T follicular helper cell (primary cell): ENCODE results near the gene KRTCAP3.

Source experiments
- DNase-seq: peaks from one replicate; pipeline ENCODE4 v3.0.0-alpha.2; 2020; ENCODE audit warnings: low read depth

Gene KRTCAP3

GRCh38 chr2:27441226-27441926, 805 bp upstream of the KRTCAP3 start:
- DNase-seq: no peak

GRCh38 chr2:27442920-27443282, 720 bp downstream of the KRTCAP3 start:
- DNase-seq: no peak

GRCh38 chr2:27445155-27445554, 3.0 kb downstream of the KRTCAP3 start:
- DNase-seq: no peak

GRCh38 chr2:27445615-27446014, 3.4 kb downstream of the KRTCAP3 start:
- DNase-seq: no peak

DNA sequence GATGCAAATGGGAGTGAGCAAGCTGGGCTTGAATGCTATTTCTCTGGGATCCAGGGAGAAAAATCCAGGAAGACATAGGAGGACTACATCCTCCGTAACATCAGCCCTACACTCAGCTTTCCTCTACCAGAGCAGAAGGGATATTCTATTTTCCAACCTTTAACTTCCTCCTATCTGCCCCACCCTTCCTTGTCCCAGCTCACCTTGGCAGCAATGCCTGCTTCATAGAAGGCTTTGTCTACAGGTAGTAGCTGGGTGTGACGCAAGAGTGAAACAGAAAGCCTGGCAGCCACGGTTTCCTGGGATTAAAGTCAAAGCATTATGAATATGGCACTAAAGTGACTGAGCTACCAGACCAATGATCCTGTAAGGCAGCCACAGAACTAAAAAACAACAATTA, 3.9 kb downstream of the KRTCAP3 start:
- no peak for DNase-seq

DNA sequence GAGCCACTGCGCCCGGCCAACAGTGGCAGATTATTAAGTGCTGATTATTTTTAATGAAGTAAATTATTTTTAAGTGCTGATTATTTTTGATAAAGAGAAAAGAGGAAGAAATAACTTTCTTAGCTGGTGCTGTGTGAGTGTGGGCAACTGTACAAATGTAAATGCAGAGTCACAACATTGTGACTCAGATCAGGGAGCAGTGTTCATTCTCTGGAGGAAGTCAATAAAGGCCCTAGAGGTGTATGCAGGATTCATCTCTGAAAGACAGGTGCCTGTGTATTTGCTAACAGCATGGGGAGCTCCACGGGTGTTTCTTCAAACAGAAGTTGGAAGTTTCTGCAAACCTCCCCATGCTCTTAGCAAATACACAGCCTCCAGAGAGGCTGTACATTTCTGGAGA, 6.2 kb downstream of the KRTCAP3 start:
- no peak for DNase-seq

- no peak for DNase-seq
Measured at GRCh38 chr2:27451095-27451494, 8.9 kb downstream of the KRTCAP3 start.

DNA sequence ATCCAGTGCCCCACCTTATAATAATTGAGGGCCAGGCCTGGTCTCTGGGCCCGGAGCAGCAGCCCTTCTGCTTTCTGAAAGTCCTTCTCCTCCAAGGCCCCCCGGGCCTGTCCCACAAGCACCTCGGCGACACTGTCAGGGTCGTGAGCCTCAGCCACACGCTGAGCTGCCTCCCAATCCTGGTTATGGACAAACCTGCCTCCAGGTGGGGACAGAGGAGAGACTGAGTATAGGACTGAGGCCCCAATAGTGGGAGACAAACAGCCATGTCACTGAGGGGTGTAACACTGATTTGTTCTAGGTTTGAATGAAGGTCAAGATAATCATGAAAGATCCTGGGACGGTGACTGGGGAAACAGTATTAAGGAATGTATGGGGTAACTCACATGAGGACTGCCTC, 11.8 kb downstream of the KRTCAP3 start:
- DNase-seq: no peak

DNA sequence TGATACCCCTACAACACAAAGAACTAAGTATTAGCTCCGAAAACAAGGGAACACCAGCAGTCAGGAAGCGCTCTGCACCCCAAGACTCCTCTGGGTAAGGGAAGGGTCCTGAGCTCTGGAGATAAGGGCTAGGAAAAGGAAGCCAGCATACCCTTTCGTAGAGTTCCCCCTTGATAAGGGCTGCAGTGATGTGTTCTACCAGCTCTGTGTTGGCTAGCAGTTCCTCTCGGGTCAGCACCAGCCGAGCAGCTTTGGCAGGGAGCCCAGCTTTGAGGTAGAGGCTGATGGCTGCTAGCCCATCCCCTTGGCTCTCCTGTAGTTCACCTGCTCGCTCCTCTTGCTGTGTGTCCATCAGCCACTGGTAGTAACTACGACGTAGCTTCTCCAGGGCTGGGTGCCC, 18.9 kb downstream of the KRTCAP3 start:
- no peak for DNase-seq

DNA sequence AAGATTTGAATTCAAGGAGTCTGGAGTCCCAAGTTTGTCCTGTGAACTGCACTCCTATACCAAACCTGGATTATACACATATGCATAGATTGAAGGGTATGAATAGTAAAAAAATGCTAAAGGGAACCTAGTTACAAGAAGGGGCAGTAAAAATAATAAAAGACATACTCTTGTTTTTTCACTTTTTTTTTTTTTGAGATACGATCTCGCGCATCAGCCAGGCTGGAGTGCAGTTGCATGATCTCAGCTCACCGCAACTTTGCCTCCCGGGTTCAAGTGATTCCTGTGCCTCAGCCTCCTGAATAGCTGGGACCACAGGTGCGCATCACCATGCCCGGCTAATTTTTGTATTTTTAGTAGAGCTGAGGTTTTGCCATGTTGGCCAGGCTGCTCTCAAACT, 22.3 kb downstream of the KRTCAP3 start:
- no peak for DNase-seq

GRCh38 chr2:27471961-27472360, 29.8 kb downstream of the KRTCAP3 start:
- DNase-seq: no peak

DNA sequence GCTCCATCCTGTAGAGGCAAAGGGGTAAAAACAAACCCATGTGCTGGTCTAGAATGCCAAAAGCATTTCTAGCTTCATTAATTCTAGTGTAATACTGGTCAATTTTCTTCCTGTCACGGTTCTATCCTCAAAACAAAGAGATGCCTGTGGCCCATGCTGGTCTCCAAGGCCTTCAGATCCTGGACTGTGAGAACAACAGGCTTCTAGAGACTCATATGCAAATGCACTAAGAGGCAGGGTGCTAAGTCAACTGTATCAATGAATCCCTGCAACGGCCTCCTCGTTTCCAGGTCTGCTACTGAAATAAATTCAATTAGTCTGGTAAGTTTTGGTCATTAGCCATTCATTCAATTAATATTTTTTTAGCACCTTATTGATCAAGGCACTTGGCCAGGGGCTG, 43.3 kb downstream of the KRTCAP3 start:
- no peak for DNase-seq

- DNase-seq: no peak
Measured at GRCh38 chr2:27489118-27489497, 46.9 kb downstream of the KRTCAP3 start.

DNA sequence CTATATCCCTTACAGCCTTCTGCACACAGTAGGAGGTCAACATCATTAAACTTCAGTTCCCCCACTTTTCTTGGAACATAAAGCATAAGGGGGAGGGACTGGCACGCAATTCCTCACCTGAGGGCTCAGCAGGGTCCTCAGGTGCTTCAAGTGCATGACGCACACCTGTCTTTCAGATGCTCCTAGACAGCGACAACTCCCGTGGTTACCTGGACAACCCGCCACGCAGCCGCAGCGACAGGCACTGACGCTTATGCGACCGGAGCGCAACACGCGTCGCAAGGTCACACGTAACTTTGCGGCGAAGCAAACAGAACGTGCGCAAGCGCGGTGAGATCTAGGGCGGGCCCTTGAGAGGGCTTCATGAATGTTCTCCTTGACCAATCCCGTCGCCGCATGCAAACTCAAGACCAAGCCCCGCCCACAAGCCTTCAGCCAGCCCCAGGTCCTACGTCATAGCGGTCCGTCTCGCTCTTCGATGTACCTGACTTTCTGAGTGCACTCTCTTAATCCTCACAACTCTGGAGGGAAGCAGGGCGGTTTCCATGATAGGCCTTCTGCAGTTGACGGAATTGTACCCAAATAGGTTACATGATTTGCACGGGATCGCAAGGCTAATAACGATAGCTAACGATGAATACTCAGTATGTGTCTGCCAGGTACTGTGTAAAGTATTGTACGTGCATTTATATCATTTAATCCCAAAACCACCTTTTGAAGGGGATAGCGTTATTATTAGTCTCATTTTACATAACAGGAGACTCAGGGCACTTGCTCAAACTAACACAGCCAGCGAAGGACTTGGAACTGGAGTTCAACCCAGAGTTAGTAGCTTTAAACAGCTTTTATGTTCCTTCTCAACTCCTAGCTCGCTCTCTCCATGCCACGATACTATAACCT, 47.6 kb downstream of the KRTCAP3 start, which contains the start of gene IFT172:
Gene IFT172, minus strand, starts transcription at position 246 of the 900 bp plus-strand sequence. Its CDS starts 90 bp downstream, at position 156.
- DNase-seq: peak; percentile 99

- no peak for DNase-seq
Measured at GRCh38 chr2:27492557-27492956, 50.4 kb downstream of the KRTCAP3 start.

DNA sequence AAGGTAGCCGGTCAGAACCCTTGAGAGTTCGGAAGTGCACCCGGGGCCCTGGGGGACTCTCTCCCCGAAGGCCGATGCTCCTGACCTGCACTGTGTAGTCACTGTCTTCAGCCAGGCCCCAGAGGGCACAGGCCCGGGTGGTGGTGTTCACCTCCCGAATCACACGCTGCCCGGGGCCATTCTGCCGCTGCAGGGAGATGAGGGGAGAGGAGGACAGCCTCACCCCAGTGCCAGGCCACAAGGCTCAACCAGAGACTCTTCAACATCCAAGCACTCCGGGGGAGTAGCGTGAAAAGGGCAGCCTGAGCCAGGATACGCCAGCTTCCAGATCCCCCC, 51.7 kb downstream of the KRTCAP3 start:
- no peak for DNase-seq
